CD8-positive, alpha-beta memory T cell (primary cell): ENCODE data around the gene STX10. TPM values are rescaled to one million over a fixed set of nuclear protein-coding genes. Genes with fewer than 3 reads are reported as not detected.
A peak's percentile ranks its signal among the peaks of the same experiment; 100 is the strongest.

Experiments used
- CTCF ChIA-PET: fragments of 350-600 bp; sonication (Branson Sonifier 250); formaldehyde crosslinking; loops from one replicate; lab custom pipeline; 2021; ENCODE audit warnings: antibody characterized with exemption; lab: Charles Lee
- POLR2A ChIA-PET: fragments of 350-600 bp; sonication (Branson Sonifier 250); formaldehyde crosslinking; loops from one replicate; lab custom pipeline; 2021; ENCODE audit warnings: antibody characterized with exemption; lab: Charles Lee
- DNase-seq, 5 donors: peaks; one replicate each; pipeline versions ENCODE4 v3.0.0 to v3.0.0-alpha.2; 2020 to 2022; ENCODE audit warnings: mixed read lengths in 1 of 5
- H3K27ac ChIP-seq: one replicate; pipeline ENCODE4 v1.7.0; 2013; ENCODE audit warnings: low read depth, mild to moderate bottlenecking, low read length, moderate library complexity
- H3K27me3 ChIP-seq: 2 replicates; pipeline ENCODE4 v1.7.0; 2013; ENCODE audit warnings: low read length, mild to moderate bottlenecking; ENCODE audit not compliant: insufficient read depth, poor library complexity, severe bottlenecking
- H3K36me3 ChIP-seq: 2 replicates; pipeline ENCODE4 v1.7.0; 2013; ENCODE audit warnings: mild to moderate bottlenecking, low read length, moderate library complexity; ENCODE audit not compliant: insufficient read depth
- H3K4me1 ChIP-seq: 2 replicates; pipeline ENCODE4 v1.7.0; 2013; ENCODE audit warnings: mild to moderate bottlenecking, low read length, moderate library complexity; ENCODE audit not compliant: insufficient read depth
- H3K4me3 ChIP-seq: 2 replicates; pipeline ENCODE4 v1.7.0; 2013; ENCODE audit warnings: mild to moderate bottlenecking, low read length
- H3K9me3 ChIP-seq: 2 replicates; pipeline ENCODE4 v1.7.0; 2013; ENCODE audit warnings: mild to moderate bottlenecking, low read length
- H3K27ac Mint-ChIP-seq, 8 donors: one replicate each; pipeline ENCODE4 v1.8.0; 2020 to 2021; ENCODE audit warnings: mixed read lengths in 8 of 8, mild to moderate bottlenecking in 6 of 8, inconsistent platforms in 3 of 8, moderate library complexity in 3 of 8
- H3K27me3 Mint-ChIP-seq, 2 donors: one replicate each; pipeline ENCODE4 v1.8.0; 2020 to 2021; ENCODE audit warnings: mixed read lengths in 2 of 2, mild to moderate bottlenecking in 1 of 2, moderate library complexity in 1 of 2
- H3K36me3 Mint-ChIP-seq, 3 donors: one replicate each; pipeline ENCODE4 v1.8.0; 2020 to 2021; ENCODE audit warnings: mixed read lengths in 3 of 3, inconsistent platforms in 1 of 3, mild to moderate bottlenecking in 1 of 3
- H3K4me1 Mint-ChIP-seq, 3 donors: one replicate each; pipeline ENCODE4 v1.8.0; 2020 to 2021; ENCODE audit warnings: mixed read lengths in 3 of 3, inconsistent platforms in 1 of 3, mild to moderate bottlenecking in 1 of 3
- H3K4me3 Mint-ChIP-seq, 7 donors: one replicate each; pipeline ENCODE4 v1.8.0; 2020 to 2021; ENCODE audit warnings: mixed read lengths in 7 of 7, mild to moderate bottlenecking in 6 of 7, moderate library complexity in 4 of 7, inconsistent platforms in 2 of 7
- H3K9me3 Mint-ChIP-seq, 5 donors: one replicate each; pipeline ENCODE4 v1.8.0; 2020 to 2022; ENCODE audit warnings: mixed read lengths in 5 of 5, mild to moderate bottlenecking in 3 of 5, moderate library complexity in 2 of 5, inconsistent platforms in 1 of 5
- polyA plus RNA-seq: library from polyadenylated mRNA; unstranded; fragments of 300-500 nt; fragmentation: Illumina TruSeq; gene quantifications from one replicate; pipeline ENCODE4 v1.2.3, GENCODE V29; 2021
- total RNA-seq, 2 experiments: library from RNA; stranded (reverse); gene quantifications; one replicate each; pipeline ENCODE4 v1.2.3, GENCODE V29; 2021

The STX10 gene
- total and polyA plus RNA-seq, 3 experiments from 2014 or later = 58.7 to 63.7 (median 60.9) TPM

DNA sequence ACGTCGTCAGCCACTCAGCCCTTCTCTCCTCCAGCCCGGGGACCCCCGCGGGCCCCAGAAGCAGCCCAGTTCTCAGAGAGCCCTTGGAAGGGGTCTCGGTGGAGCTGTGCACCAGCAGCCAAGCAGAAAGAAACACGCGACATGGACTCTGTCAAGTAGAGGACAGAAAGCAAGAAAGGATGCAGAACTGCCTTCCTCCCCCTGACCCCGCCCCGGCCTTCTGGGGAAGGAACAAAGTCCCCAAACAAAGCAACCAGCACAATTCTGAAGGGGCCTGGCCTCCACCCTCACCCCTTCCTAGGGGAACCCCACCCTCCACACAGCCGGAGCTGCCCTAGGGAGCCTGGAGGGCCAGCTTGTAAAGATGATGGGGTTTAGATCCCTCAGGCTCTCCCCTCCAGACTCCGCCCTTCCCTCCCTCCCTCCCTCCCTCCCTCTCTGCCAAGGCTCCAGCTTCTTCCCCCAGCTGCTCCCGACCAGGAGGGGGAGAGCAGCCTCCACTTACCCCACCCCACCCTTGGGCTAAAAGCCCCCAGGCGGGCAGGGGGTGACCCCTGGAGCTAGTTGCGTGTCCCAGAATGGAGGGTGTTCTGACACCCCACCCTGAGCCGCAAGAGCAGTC lies 55.3 kb downstream of the STX10 start:
- no peak overlapping the region for H3K4me3 Mint-ChIP-seq
- no peaks in the 10 kb centered on the region for H3K36me3 Mint-ChIP-seq
- Histone ChIP-seq H3K4me3 (no peak overlapping the region), H3K36me3 (no peaks in the 10 kb centered on the region), H3K9me3 (no peaks in the 10 kb centered on the region), H3K27ac (no peak overlapping the region), H3K27me3 (peaks cover 17% of the 10 kb centered on the region), H3K4me1 (peaks cover 40% of the 10 kb centered on the region)
- no peak for DNase-seq
- H3K4me1 Mint-ChIP-seq = peaks cover 23 to 46% (median 26%) of the 10 kb centered on the region in 3 donors
- H3K9me3 Mint-ChIP-seq = peaks cover 0 to under 1% (median 0%) of the 10 kb centered on the region in 5 donors
- ChIA-PET POLR2A (interaction anchor here (0.6 to 1.6 kb wide), 2 partner anchors 12 to 61 kb away, joined by 4 to 7 read pairs; no protein-coding TSS in a partner anchor), CTCF (interaction anchor here (0.9 to 4.9 kb wide), 14 partner anchors 10 to 212 kb away, joined by 3 to 71 read pairs (median 6); partner anchors contain the start of gene GCDH)
- H3K27ac Mint-ChIP-seq = peak overlapping the region in 3 of 8 donors; percentile 4 to 88 (median 63)
- H3K27me3 Mint-ChIP-seq = peaks cover 23 to 28% of the 10 kb centered on the region in 2 donors

GRCh38 chr19:13094106-13094504 lies 56.1 kb downstream of the STX10 start:
- Mint-ChIP-seq H3K4me3 (no peak overlapping the region), H3K27ac (peak overlapping the region in 2 of 8 donors; percentile 6 to 55), H3K36me3 (no peaks in the 10 kb centered on the region), H3K27me3 (peaks cover 20 to 28% of the 10 kb centered on the region in 2 donors), H3K9me3 (no peaks in the 10 kb centered on the region), H3K4me1 (peaks cover 20 to 39% (median 20%) of the 10 kb centered on the region in 3 donors)
- Histone ChIP-seq H3K4me1 (peaks cover 34% of the 10 kb centered on the region), H3K9me3 (no peaks in the 10 kb centered on the region), H3K36me3 (no peaks in the 10 kb centered on the region), H3K4me3 (no peak overlapping the region), H3K27me3 (peaks cover 17% of the 10 kb centered on the region), H3K27ac (no peak overlapping the region)
- ChIA-PET CTCF (interaction anchor here (0.8 to 4.9 kb wide), 20 partner anchors 9 to 211 kb away, joined by 3 to 71 read pairs (median 5); partner anchors contain the start of gene GCDH), POLR2A (interaction anchor here (1.6 kb wide), 1 partner anchor 62 kb away, joined by 4 read pairs; no protein-coding TSS in a partner anchor)
- DNase-seq = no peak

Other genes with a start within 250 kb of the STX10 start
- 1 to 10 TPM; 1.5 to 2.1 TPM for gene SYCE2, start 231.1 kb downstream of the STX10 start, total RNA-seq
- not detected for gene SYCE2, start 231.1 kb downstream of the STX10 start, polyA plus RNA-seq
- 100 to 1,000 TPM; 188 to 192 TPM for gene FARSA, start 216.7 kb downstream of the STX10 start, total RNA-seq
- gene FARSA, start 216.7 kb downstream of the STX10 start, polyA plus RNA-seq = 64.5 TPM
- gene CALR, start 211.8 kb downstream of the STX10 start, total RNA-seq = 100 to 1,000 TPM; 832 to 843 TPM
- gene CALR, start 211.8 kb downstream of the STX10 start, polyA plus RNA-seq = 174 TPM
- gene RAD23A, start 204.5 kb downstream of the STX10 start, total RNA-seq = 100 to 1,000 TPM; 227 to 230 TPM
- 115 TPM for gene RAD23A, start 204.5 kb downstream of the STX10 start, polyA plus RNA-seq
- gene GADD45GIP1, start 193.2 kb downstream of the STX10 start, total RNA-seq = 10 to 100 TPM; 37.3 to 38.6 TPM
- 64.1 TPM for gene GADD45GIP1, start 193.2 kb downstream of the STX10 start, polyA plus RNA-seq
- not detected for gene DAND5, start 180.8 kb downstream of the STX10 start, total RNA-seq
- not detected for gene DAND5, start 180.8 kb downstream of the STX10 start, polyA plus RNA-seq
- 1 to 10 TPM; 2.3 to 2.8 TPM for gene NFIX, start 154.9 kb downstream of the STX10 start, total RNA-seq
- gene NFIX, start 154.9 kb downstream of the STX10 start, polyA plus RNA-seq = 0.94 TPM
- 1 to 10 TPM; 2.3 to 2.5 TPM for gene LYL1, start 47.5 kb downstream of the STX10 start, total RNA-seq
- 4.1 TPM for gene LYL1, start 47.5 kb downstream of the STX10 start, polyA plus RNA-seq
- 100 to 1,000 TPM; 138 TPM for gene TRMT1, start 33.6 kb downstream of the STX10 start, total RNA-seq
- 18.2 TPM for gene TRMT1, start 33.6 kb downstream of the STX10 start, polyA plus RNA-seq
- 100 to 1,000 TPM in 1 of 2 experiments, 10 to 100 TPM in 1; 89.9 to 111 TPM for gene NACC1, start 32.1 kb downstream of the STX10 start, total RNA-seq
- 3.9 TPM for gene NACC1, start 32.1 kb downstream of the STX10 start, polyA plus RNA-seq
- gene IER2, start within 50 bp of the STX10 start, total RNA-seq = 100 to 1,000 TPM; 102 to 111 TPM
- 277 TPM for gene IER2, start within 50 bp of the STX10 start, polyA plus RNA-seq